ENCODE results near the gene SFXN4. TPM values are rescaled to one million over a fixed set of nuclear protein-coding genes. Genes with fewer than 3 reads are reported as not detected.

Gene SFXN4
- total and polyA plus RNA-seq, 2 of the 4 experiments (the other 2 are of a cell fraction), result 12.0 to 12.5 TPM

DNA sequence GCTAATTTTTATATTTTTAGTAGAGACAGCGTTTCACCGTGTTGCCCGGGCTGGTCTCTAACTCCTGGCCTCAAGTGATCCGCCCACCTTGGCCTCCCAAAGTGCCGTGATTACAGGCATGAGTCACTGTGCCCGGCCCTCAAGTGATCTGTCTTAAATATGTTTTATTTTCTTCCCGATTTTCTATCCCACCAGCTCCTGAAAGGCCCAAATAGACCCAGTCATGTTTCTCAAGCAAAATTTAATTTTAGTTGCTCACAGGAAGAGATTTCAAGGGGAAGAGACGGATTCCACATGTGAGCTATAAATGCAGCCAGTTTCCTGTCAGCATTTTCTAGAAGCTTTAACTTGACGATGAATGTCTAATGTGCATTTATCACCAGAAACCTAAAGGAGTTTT is 49.6 kb downstream of the SFXN4 start:
- Histone ChIP-seq H3K4me3 (ENCODE audit: insufficient read depth, low read depth, low read length) (no peak overlapping the region), H3K4me1 (ENCODE audit: control insufficient read depth, insufficient read depth, low read length) (peaks cover 17% of the 10 kb centered on the region), H2BK120ac (ENCODE audit: low read depth, low read length) (no peak overlapping the region), H4K20me1 (ENCODE audit: insufficient read depth, low read length) (peaks cover 8% of the 10 kb centered on the region), H3K27me3 (ENCODE audit: control insufficient read depth, insufficient read depth, low read length) (no peaks in the 10 kb centered on the region), H2BK15ac (ENCODE audit: low read depth, low read length) (no peak overlapping the region), H4K91ac (ENCODE audit: insufficient read depth, low read depth, low read length) (no peak overlapping the region), H2AK9ac (replicated peaks; ENCODE audit: low read depth, low read length, poor library complexity) (no peak overlapping the region), H2AFZ (replicated peaks; ENCODE audit: low read length, poor library complexity) (no peak overlapping the region), H3K4me2 (ENCODE audit: low read depth, low read length) (no peak overlapping the region), H3K27ac (ENCODE audit: insufficient read depth, low read length) (no peak overlapping the region), H3K18ac (ENCODE audit: low read depth, low read length) (peak overlapping the region; percentile 20; the same call in 1 of the 2 replicates), H3K79me1 (ENCODE audit: low read depth in 1 of 2, low read length in 2 of 2) (peaks cover 4 to 29% of the 10 kb centered on the region in 2 experiments; a peak in 3 of 4 replicates), H2BK20ac (ENCODE audit: low read depth, low read length) (no peak overlapping the region), H4K5ac (ENCODE audit: low read depth, low read length) (no peak overlapping the region), H3K9ac (ENCODE audit: low read depth, low read length) (no peak overlapping the region), H3K36me3 (ENCODE audit: control insufficient read depth, insufficient read depth, low read length) (peaks cover 31% of the 10 kb centered on the region), H4K8ac (ENCODE audit: low read depth in 2 of 2, low read length in 2 of 2) (no peak overlapping the region), H3K4ac (ENCODE audit: low read depth, low read length) (no peak overlapping the region), H3K56ac (ENCODE audit: extremely low read depth, insufficient read depth, low read length) (no peak overlapping the region), H2AK5ac (ENCODE audit: low read depth, low read length) (no peak overlapping the region), H3K23ac (ENCODE audit: low read depth, low read length) (no peak overlapping the region), H3K9me3 (ENCODE audit: control insufficient read depth, insufficient read depth, low read length) (no peaks in the 10 kb centered on the region), H3K9me1 (ENCODE audit: insufficient read depth, low read length) (peaks cover 4% of the 10 kb centered on the region; the same call in 1 of the 2 replicates), H2BK5ac (ENCODE audit: low read depth, low read length, poor library complexity, severe bottlenecking) (no peak overlapping the region), H3K14ac (replicated peaks; ENCODE audit: low read depth, low read length) (no peak overlapping the region)
- ATAC-seq (ENCODE audit: low read depth) (no peak), DNase-seq (no peak)
- POLR2A ChIA-PET (ENCODE audit: unreplicated experiment), result no interaction called here
- TF ChIP-seq POLR2A (IDR thresholded peaks at IDR 0.05; ENCODE audit: low read depth, low read length), result no peak
- BruUV-seq (replicated peaks), result no TSS peak
- CTCF ChIA-PET, result no interaction called here
- dilution Hi-C loops (cut with HindIII; ENCODE audit: low sequenced_read_pairs, unreplicated experiment) (no loop called here), in situ Hi-C loops (cut with MboI; ENCODE audit: low sequenced_read_pairs) (no loop called here), intact Hi-C loops (cut with micrococcal nuclease) (no loop called here)
- 90% methylated on average over 4 of the region's 9 CpGs; no CpG with 5 or more reads in 1 of the 2 experiments for WGBS, 2 experiments (ENCODE audit: extremely low coverage in 2 of 2, insufficient read length in 1 of 2)

Measured in IMR-90 (cell line).